HCT116 (cell line): Measurements from ENCODE around the gene UBAC2. TPM values are rescaled to one million over a fixed set of nuclear protein-coding genes. Genes with fewer than 3 reads are reported as not detected.

Experiments used
- ATAC-seq: fragments of 200-7000 bp; cut with Tn5 transposase; 2 replicates; pipeline ENCODE4 v1.9.1; 2020; ENCODE audit warnings: mild to moderate bottlenecking, moderate library complexity
- BruUV-seq: library from RNA; stranded (reverse); fragments of 400-500 nt; replicated peaks from 2 replicates; lab custom pipeline; 2021; lab: Mats Ljungman, UMichigan
- CTCF ChIA-PET: fragments of 300-600 bp; sonication (Branson Sonifier 250); formaldehyde crosslinking; loops from one replicate; lab custom pipeline; 2021; ENCODE audit warnings: antibody characterized with exemption; lab: Charles Lee
- POLR2A ChIA-PET: fragments of 300-600, 350-600 bp; sonication (Branson Sonifier 250); formaldehyde crosslinking; loops from one replicate; lab custom pipeline; 2021; ENCODE audit warnings: antibody characterized with exemption; lab: Charles Lee
- RAD21 ChIA-PET, 2 experiments: fragments of 300-600 bp; sonication (Branson Sonifier 250); formaldehyde crosslinking; loops; one replicate each; lab custom pipeline; 2023; ENCODE audit warnings: low total read pairs in 2 of 2; ENCODE audit not compliant: uncharacterized antibody in 2 of 2, unreplicated experiment in 2 of 2, low non-redundant PET in 1 of 2; lab: Charles Lee
- DNase-seq: peaks from one replicate; pipeline ENCODE4 v3.0.0-alpha.2; 2010; ENCODE audit warnings: low read depth, low spot score
- H2AFZ ChIP-seq: fragments of 200-600 bp; shearing (Covaris generic), sonication (generic); 2 replicates; pipeline ENCODE4 v1.6.1; 2017; ENCODE audit warnings: low read depth, mixed run types, mixed read lengths, antibody characterized with exemption, low read length; ENCODE audit not compliant: poor library complexity, severe bottlenecking
- H3K27ac ChIP-seq: 2 replicates; pipeline ENCODE4 v1.5.1; 2012; ENCODE audit warnings: low read depth, low read length
- H3K27me3 ChIP-seq: fragments of 200-600 bp; sonication (generic); 2 replicates; pipeline ENCODE4 v1.6.1; 2016; ENCODE audit warnings: mixed run types, low read length, mixed read lengths; ENCODE audit not compliant: insufficient read depth
- H3K36me3 ChIP-seq, 2 experiments: fragments of 200-500 bp in 1 of 2; fragments of 200-600 bp in 1 of 2; sonication (Bioruptor generic) in 1 of 2; sonication (generic) in 1 of 2; 2 replicates each; pipeline versions ENCODE4 v1.5.1 to v1.6.1; 2014 to 2016; ENCODE audit warnings: low read length in 2 of 2, inconsistent platforms in 1 of 2, mixed read lengths in 1 of 2, mixed run types in 1 of 2; ENCODE audit not compliant: insufficient read depth in 2 of 2, control insufficient read depth in 1 of 2
- H3K4me1 ChIP-seq, 2 experiments: fragments of 200-600 bp in 1 of 2; sonication (generic) in 1 of 2; 2 replicates each; pipeline versions ENCODE4 v1.5.1 to v1.6.1; 2012 to 2017; ENCODE audit warnings: low read length in 2 of 2, inconsistent platforms in 1 of 2, mild to moderate bottlenecking in 1 of 2, mixed read lengths in 1 of 2, mixed run types in 1 of 2, moderate library complexity in 1 of 2; ENCODE audit not compliant: insufficient read depth in 2 of 2, control insufficient read depth in 1 of 2
- H3K4me2 ChIP-seq: fragments of 200-600 bp; sonication (generic); 2 replicates; pipeline ENCODE4 v1.6.1; 2017; ENCODE audit warnings: mixed run types, low read length, mixed read lengths
- H3K4me3 ChIP-seq, 2 experiments: fragments of 200-600 bp in 1 of 2; sonication (generic) in 1 of 2; replicated peaks in 1 of 2; 2 replicates each; pipeline ENCODE4 v1.5.1; 2011 to 2016; ENCODE audit warnings: low read length in 2 of 2, control low read depth in 1 of 2, low read depth in 1 of 2, mild to moderate bottlenecking in 1 of 2, mixed read lengths in 1 of 2, mixed run types in 1 of 2
- H3K79me2 ChIP-seq: fragments of 200-600 bp; sonication (generic); 2 replicates; pipeline ENCODE4 v1.6.1; 2017; ENCODE audit warnings: mild to moderate bottlenecking, mixed run types, low read length, moderate library complexity, mixed read lengths; ENCODE audit not compliant: insufficient read depth
- H3K9ac ChIP-seq: fragments of 200-600 bp; sonication (generic); 2 replicates; pipeline ENCODE4 v1.6.1; 2016; ENCODE audit warnings: low read length, mixed read lengths
- H3K9me2 ChIP-seq: fragments of 200-600 bp; sonication (generic), shearing (Covaris generic); 2 replicates; pipeline ENCODE4 v1.6.1; 2017; ENCODE audit warnings: mixed run types, mild to moderate bottlenecking, moderate library complexity; ENCODE audit not compliant: insufficient read depth
- H3K9me3 ChIP-seq, 2 experiments: fragments of 200-500 bp in 1 of 2; fragments of 200-600 bp in 1 of 2; sonication (Bioruptor generic) in 1 of 2; sonication (generic) in 1 of 2; 2 replicates each; pipeline ENCODE4 v1.6.1; 2014 to 2017; ENCODE audit warnings: low read length in 2 of 2, mixed read lengths in 2 of 2, inconsistent platforms in 1 of 2, low read depth in 1 of 2, mild to moderate bottlenecking in 1 of 2, mixed run types in 1 of 2, moderate library complexity in 1 of 2; ENCODE audit not compliant: control insufficient read depth in 1 of 2, insufficient read depth in 1 of 2
- H4K20me1 ChIP-seq: fragments of 200-600 bp; sonication (generic), shearing (Covaris generic); 2 replicates; pipeline ENCODE4 v1.6.1; 2017; ENCODE audit warnings: mixed run types, mild to moderate bottlenecking, moderate library complexity; ENCODE audit not compliant: insufficient read depth
- ELF1 ChIP-seq: IDR thresholded peaks from 2 replicates; pipeline ENCODE4 v1.6.1; 2012; ENCODE audit warnings: low read depth, borderline replicate concordance
- EZH2 ChIP-seq: fragments of 200-600 bp; sonication (generic); IDR thresholded peaks from 2 replicates; pipeline ENCODE4 v1.6.1; 2017; ENCODE audit warnings: antibody characterized with exemption, mixed run types
- POLR2A ChIP-seq: IDR thresholded peaks from 2 replicates; pipeline ENCODE4 v1.7.0; 2011; ENCODE audit warnings: borderline replicate concordance; ENCODE audit not compliant: insufficient read depth, insufficient read length; ENCODE audit errors: extremely low read depth
- RAD21 ChIP-seq: IDR thresholded peaks from 2 replicates; pipeline ENCODE4 v1.6.1; 2012; ENCODE audit warnings: low read depth, mild to moderate bottlenecking
- SIN3A ChIP-seq: IDR thresholded peaks from 2 replicates; pipeline ENCODE4 v1.6.1; 2012; ENCODE audit warnings: low read depth
- SP1 ChIP-seq: IDR thresholded peaks from 2 replicates; pipeline ENCODE4 v1.6.1; 2012; ENCODE audit warnings: low read depth
- TCF7L2 ChIP-seq: IDR thresholded peaks from 2 replicates; pipeline ENCODE4 v1.7.0; 2011; ENCODE audit warnings: borderline replicate concordance, inconsistent platforms; ENCODE audit not compliant: insufficient read depth, insufficient read length; ENCODE audit errors: extremely low read depth
- intact Hi-C: fragments of 100-400 bp; cut with micrococcal nuclease; formaldehyde crosslinking; loops from 2 replicates; pipeline ENCODE4 v1.10.0; 2022
- total RNA-seq: library from RNA; stranded (reverse); gene quantifications from one replicate; pipeline ENCODE4 v1.2.1, GENCODE V29; 2021; ENCODE audit not compliant: unreplicated experiment
- TF ChIP-seq, protein P1 (sequence below): IDR thresholded peaks from 2 replicates; pipeline ENCODE4 v1.6.1; 2011; ENCODE audit warnings: mild to moderate bottlenecking, low read length, moderate library complexity; ENCODE audit not compliant: insufficient replicate concordance; ENCODE audit errors: extremely low read depth
- TF ChIP-seq, protein P2 (sequence below): IDR thresholded peaks from 2 replicates; pipeline ENCODE4 v1.6.1; 2012
- TF ChIP-seq, protein P3 (sequence below): IDR thresholded peaks from 2 replicates; pipeline ENCODE4 v1.6.1; 2012; ENCODE audit warnings: low read depth

Gene UBAC2
- total RNA-seq, 1 experiment from 2014 or later: 67.4 TPM

DNA sequence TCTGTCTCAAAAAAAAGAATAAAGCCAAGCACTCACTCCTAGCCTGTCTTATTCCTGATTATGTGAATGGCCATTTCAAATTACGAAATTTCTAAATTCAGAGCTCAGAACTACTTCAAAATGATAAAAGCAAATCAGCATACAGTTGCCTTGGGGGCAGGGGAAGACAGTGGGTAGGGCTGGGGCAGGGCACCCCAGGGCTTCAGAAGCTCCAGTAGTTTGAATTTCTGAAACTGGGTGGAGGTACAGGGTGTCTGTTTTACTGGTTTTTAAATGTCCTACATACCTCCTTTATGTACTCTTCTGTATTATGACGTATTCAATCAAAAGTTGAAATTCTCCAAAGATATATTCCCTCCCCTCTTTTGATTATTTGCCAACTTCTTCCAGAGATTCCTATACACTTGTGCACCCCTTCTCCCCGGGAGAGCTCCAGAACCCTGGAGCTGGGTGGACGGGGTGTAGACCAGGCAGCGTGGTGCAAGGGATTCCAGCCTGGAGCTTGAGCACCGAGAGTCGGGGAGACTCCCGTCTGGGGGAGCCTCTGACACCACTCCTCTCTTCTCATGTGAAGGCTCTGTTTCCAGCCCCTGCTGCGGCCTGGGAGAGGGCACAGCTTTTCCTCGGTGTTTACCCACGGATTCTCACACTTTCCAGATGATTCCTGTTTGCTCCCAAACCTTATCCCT, 191.3 kb downstream of the UBAC2 start:
- CTCF ChIA-PET: interaction anchor here (1.7 kb wide), 1 partner anchor 11 kb away, joined by 3 read pairs; no protein-coding TSS in a partner anchor
- no peak overlapping the region for H2AFZ ChIP-seq
- no peaks in the 10 kb centered on the region for H3K9me3 ChIP-seq
- H3K36me3 ChIP-seq: 0 out of 4 replicates have a peak, but pooled peaks cover 0 to under 1% of the 10 kb centered on the region in 2 experiments
- H4K20me1 ChIP-seq: no peaks in the 10 kb centered on the region
- H3K27me3 ChIP-seq: no peaks in the 10 kb centered on the region
- H3K27ac ChIP-seq: no peak overlapping the region
- H3K4me2 ChIP-seq: no peak overlapping the region
- TF ChIP-seq RAD21 (no peak), EZH2 (no peak)
- DNase-seq (no peak), ATAC-seq (no peak)
- intact Hi-C loops: no loop called here
- no TSS peak for BruUV-seq
- H3K9ac ChIP-seq: no peak overlapping the region
- POLR2A ChIA-PET: no interaction called here
- no peak overlapping the region for H3K4me3 ChIP-seq
- RAD21 ChIA-PET: no interaction called here
- no peaks in the 10 kb centered on the region for H3K4me1 ChIP-seq
- H3K9me2 ChIP-seq: no peaks in the 10 kb centered on the region
- H3K79me2 ChIP-seq: no peaks in the 10 kb centered on the region

DNA sequence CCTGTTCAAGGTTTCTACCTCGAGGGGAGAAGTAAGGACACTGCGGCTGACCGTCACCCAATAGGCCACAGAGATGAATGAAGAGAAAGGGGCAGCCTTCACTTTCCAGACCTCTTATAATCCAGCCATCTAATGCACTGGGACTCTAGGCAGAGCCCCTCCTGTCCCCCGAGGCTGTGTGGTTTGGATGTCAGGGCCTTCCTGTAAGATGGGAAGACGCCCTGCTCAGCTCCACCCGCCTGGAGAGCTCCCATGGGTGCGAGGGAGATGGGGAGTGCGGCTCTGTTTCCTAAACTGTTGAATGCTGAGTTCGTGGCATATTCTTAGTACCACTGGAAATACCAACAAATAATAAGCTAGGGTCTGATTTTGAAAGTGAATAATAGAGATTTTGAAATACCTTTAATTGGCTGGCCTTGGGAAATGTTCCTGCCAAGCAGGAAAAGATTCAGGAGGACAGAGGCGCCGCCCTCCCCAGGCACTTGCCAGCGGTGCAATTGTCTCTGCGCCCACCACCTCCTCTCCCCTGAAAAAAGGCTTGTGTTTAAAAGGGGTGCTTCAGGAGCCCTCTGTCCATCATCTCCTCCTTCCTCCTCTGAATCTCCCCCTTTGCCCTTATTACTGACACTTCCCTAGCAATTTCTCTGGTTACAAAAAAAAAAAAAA, 191.9 kb downstream of the UBAC2 start:
- Histone ChIP-seq H3K79me2 (no peaks in the 10 kb centered on the region), H3K4me1 (no peaks in the 10 kb centered on the region), H3K4me3 (no peak overlapping the region), H2AFZ (no peak overlapping the region), H3K9ac (no peak overlapping the region), H3K4me2 (no peak overlapping the region), H4K20me1 (no peaks in the 10 kb centered on the region), H3K27ac (no peak overlapping the region), H3K9me3 (no peaks in the 10 kb centered on the region), H3K36me3 (no peaks in the 10 kb centered on the region), H3K9me2 (no peaks in the 10 kb centered on the region), H3K27me3 (no peaks in the 10 kb centered on the region)
- intact Hi-C loops: no loop called here
- ChIA-PET POLR2A (no interaction called here), CTCF (no interaction called here), RAD21 (no interaction called here)
- ATAC-seq (no peak), DNase-seq (no peak)
- BruUV-seq: no TSS peak
- TF ChIP-seq POLR2A (no peak), TCF7L2 (no peak), SP1 (no peak), SIN3A (no peak), RAD21 (no peak), ELF1 (no peak)
- TF ChIP-seq, protein P1, sequence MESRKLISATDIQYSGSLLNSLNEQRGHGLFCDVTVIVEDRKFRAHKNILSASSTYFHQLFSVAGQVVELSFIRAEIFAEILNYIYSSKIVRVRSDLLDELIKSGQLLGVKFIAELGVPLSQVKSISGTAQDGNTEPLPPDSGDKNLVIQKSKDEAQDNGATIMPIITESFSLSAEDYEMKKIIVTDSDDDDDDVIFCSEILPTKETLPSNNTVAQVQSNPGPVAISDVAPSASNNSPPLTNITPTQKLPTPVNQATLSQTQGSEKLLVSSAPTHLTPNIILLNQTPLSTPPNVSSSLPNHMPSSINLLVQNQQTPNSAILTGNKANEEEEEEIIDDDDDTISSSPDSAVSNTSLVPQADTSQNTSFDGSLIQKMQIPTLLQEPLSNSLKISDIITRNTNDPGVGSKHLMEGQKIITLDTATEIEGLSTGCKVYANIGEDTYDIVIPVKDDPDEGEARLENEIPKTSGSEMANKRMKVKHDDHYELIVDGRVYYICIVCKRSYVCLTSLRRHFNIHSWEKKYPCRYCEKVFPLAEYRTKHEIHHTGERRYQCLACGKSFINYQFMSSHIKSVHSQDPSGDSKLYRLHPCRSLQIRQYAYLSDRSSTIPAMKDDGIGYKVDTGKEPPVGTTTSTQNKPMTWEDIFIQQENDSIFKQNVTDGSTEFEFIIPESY: no peak
- TF ChIP-seq, protein P2, sequence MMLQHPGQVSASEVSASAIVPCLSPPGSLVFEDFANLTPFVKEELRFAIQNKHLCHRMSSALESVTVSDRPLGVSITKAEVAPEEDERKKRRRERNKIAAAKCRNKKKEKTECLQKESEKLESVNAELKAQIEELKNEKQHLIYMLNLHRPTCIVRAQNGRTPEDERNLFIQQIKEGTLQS: no peak
- TF ChIP-seq, protein P3, sequence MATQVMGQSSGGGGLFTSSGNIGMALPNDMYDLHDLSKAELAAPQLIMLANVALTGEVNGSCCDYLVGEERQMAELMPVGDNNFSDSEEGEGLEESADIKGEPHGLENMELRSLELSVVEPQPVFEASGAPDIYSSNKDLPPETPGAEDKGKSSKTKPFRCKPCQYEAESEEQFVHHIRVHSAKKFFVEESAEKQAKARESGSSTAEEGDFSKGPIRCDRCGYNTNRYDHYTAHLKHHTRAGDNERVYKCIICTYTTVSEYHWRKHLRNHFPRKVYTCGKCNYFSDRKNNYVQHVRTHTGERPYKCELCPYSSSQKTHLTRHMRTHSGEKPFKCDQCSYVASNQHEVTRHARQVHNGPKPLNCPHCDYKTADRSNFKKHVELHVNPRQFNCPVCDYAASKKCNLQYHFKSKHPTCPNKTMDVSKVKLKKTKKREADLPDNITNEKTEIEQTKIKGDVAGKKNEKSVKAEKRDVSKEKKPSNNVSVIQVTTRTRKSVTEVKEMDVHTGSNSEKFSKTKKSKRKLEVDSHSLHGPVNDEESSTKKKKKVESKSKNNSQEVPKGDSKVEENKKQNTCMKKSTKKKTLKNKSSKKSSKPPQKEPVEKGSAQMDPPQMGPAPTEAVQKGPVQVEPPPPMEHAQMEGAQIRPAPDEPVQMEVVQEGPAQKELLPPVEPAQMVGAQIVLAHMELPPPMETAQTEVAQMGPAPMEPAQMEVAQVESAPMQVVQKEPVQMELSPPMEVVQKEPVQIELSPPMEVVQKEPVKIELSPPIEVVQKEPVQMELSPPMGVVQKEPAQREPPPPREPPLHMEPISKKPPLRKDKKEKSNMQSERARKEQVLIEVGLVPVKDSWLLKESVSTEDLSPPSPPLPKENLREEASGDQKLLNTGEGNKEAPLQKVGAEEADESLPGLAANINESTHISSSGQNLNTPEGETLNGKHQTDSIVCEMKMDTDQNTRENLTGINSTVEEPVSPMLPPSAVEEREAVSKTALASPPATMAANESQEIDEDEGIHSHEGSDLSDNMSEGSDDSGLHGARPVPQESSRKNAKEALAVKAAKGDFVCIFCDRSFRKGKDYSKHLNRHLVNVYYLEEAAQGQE: no peak
